ENCODE measurements around the gene DNAH17.
A peak's percentile ranks its signal among the peaks of the same experiment; 100 is the strongest.

DNAH17 gene

GRCh38 chr17:78494696-78495330 is 82.4 kb downstream of the DNAH17 start:
- no peak for DNase-seq (ENCODE audit: low spot score)

GRCh38 chr17:78493853-78494695 is 83.1 kb downstream of the DNAH17 start:
- no peak for DNase-seq (ENCODE audit: low spot score)

GRCh38 chr17:78493450-78493849 is 83.7 kb downstream of the DNAH17 start:
- no peak for DNase-seq (ENCODE audit: low spot score)

GRCh38 chr17:78492116-78492799 is 84.9 kb downstream of the DNAH17 start:
- no peak for DNase-seq (ENCODE audit: low spot score)

GRCh38 chr17:78491236-78492115 is 85.7 kb downstream of the DNAH17 start:
- DNase-seq (ENCODE audit: low spot score), result no peak

GRCh38 chr17:78490673-78491072 is 86.5 kb downstream of the DNAH17 start:
- DNase-seq (ENCODE audit: low spot score), result no peak

- DNase-seq (ENCODE audit: low spot score), result no peak
These were observed 87.0 kb downstream of the DNAH17 start for GRCh38 chr17:78490156-78490555.

GRCh38 chr17:78488867-78489634 is 88.1 kb downstream of the DNAH17 start:
- peak; percentile 89 for DNase-seq (ENCODE audit: low spot score)

- DNase-seq (ENCODE audit: low spot score), result no peak
These were observed 89.0 kb downstream of the DNAH17 start for GRCh38 chr17:78488156-78488555.

GRCh38 chr17:78486946-78487680 is 90.1 kb downstream of the DNAH17 start:
- DNase-seq (ENCODE audit: low spot score), result no peak

- DNase-seq (ENCODE audit: low spot score), result no peak
These were observed 90.9 kb downstream of the DNAH17 start for GRCh38 chr17:78486228-78486802.

- no peak for DNase-seq (ENCODE audit: low spot score)
These were observed 91.7 kb downstream of the DNAH17 start for GRCh38 chr17:78485290-78486168.

GRCh38 chr17:78484271-78485246 is 92.6 kb downstream of the DNAH17 start:
- no peak for DNase-seq (ENCODE audit: low spot score)

- DNase-seq (ENCODE audit: low spot score), result no peak
These were observed 97.8 kb downstream of the DNAH17 start for GRCh38 chr17:78479369-78479768.

- DNase-seq (ENCODE audit: low spot score), result no peak
These were observed 98.4 kb downstream of the DNAH17 start for GRCh38 chr17:78478757-78479297.

- no peak for DNase-seq (ENCODE audit: low spot score)
These were observed 99.1 kb downstream of the DNAH17 start for GRCh38 chr17:78477913-78478756.

- no peak for DNase-seq (ENCODE audit: low spot score)
These were observed 100.2 kb downstream of the DNAH17 start for GRCh38 chr17:78476973-78477372.
